HG03457 (cell line): ENCODE results near the gene TMEM132D.

ENCODE experiments used
- ATAC-seq: cut with Tn5 transposase; IDR thresholded peaks from one replicate; pipeline ENCODE4 v1.9.1; 2021; ENCODE audit warnings: moderate number of reproducible peaks; ENCODE audit not compliant: unreplicated experiment

The TMEM132D gene

DNA sequence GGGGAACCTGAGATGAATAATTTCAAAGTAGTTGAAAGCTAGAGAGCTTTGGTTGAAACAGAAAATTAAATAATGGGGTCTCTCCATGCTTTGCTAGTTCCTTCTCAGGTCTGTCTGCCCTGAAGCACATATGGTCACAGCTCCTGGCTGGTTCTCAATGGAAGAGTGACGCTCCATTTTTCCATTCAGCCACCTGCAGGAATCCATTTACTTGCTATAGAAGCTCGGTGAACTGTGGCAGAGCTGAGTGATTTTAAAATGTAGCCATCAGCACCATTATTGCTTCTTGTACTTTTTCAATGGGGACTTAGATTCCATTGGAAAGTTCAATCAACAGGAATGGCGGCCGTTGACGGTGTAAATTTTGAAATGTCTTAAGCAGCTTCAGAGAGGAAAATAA lies 525.3 kb downstream of the TMEM132D start:
- ATAC-seq = no peak

GRCh38 chr12:129373746-129374145 lies 530.1 kb downstream of the TMEM132D start:
- ATAC-seq = no peak

GRCh38 chr12:129372876-129373275 lies 530.9 kb downstream of the TMEM132D start:
- ATAC-seq = no peak

GRCh38 chr12:129372348-129372747 lies 531.5 kb downstream of the TMEM132D start:
- ATAC-seq = no peak

DNA sequence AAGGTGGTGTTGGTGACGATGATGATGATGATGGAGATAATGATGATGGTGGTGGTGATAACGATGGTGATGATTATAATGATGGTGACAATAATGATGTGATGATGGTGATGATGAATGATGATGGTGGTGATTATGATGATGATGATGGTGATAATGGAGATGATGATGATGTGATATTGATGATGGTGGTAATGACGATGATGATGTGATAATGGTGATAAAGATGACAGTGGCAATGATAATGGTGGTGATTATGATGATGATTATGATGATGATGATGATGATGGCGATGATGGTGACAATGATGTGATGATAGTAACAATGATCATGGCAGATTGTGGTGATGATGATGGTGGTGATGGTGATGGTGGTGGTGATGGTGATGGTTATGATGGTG lies 532.6 kb downstream of the TMEM132D start:
- no peak for ATAC-seq

- no peak for ATAC-seq
These were observed 537.2 kb downstream of the TMEM132D start for GRCh38 chr12:129366656-129367055.

GRCh38 chr12:129363041-129363440 lies 540.8 kb downstream of the TMEM132D start:
- no peak for ATAC-seq

- no peak for ATAC-seq
These were observed 546.6 kb downstream of the TMEM132D start for GRCh38 chr12:129357233-129357632.

DNA sequence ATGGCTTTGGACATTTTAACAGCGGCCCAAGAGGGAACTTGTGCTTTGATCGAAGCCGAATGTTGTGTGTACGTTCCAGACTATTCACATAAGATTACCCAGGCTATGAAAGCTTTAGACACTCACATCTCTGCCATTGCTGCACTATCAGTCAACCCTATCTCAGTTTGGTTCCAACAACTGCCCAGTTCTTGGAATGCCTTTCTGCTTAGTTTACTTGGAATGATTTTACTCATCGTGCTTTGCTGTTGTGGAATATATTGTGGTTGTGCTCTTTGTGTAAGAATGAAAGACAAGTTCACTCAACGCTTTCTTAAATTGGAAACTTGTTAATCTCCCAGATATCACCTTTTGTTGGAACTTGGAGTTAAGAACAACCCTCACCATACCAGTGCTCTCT lies 552.3 kb downstream of the TMEM132D start:
- no peak for ATAC-seq

DNA sequence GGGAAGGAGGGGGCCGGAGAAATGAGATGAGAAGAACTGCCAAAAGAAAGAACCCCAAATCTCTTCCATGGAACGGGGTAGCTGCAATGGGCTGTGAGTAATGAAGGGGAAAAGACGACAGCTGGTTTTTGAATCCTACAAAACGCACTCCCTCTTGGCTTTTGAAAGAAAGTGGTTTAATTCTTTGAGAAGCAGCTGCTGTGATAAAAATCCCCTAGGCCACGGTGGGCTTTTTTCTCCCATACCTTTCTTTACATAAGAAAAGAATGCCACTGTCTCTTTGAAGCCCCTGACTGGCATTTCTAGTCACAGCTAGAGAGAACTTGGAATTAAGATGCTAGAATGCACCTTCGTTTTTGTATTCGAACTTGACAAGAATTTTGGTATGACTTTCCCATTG lies 564.5 kb downstream of the TMEM132D start:
- no peak for ATAC-seq

DNA sequence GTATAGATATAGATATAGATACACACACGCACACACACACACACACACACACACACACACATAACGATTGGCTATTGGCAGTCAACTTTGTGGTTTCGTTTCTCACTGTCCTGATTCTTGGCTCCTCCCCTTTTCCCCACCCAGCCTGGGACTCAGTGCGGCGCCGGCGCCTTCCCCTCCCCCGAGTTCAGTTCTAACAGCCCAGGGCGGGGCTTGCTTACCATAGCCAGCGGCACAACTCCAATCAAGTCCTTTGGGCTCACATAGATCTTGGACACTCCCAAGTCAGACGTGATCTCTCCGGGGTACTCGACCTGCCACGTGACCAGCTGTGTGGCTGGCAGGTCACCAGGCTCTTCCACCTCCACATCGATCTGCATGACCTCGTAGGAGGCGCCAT lies 566.4 kb downstream of the TMEM132D start:
- ATAC-seq = no peak

DNA sequence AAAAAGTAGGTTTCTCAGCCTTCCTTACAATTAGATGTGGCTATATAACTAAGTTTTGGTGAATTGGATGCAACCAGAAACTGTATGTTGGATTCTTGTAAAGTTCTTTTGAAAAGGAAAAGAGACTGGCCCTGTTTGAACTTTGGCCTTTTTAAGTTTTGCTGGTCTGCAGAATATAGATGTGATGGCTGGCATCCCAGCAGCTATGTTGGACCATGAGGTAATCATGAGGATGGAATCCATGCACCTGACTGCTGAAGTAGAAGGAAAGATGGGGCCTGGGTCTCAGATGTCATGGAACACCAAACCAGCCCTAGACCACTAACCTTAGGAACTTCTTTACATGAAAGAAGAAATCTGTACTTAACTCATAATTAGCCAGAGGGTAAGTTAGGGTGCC lies 568.1 kb downstream of the TMEM132D start:
- no peak for ATAC-seq

DNA sequence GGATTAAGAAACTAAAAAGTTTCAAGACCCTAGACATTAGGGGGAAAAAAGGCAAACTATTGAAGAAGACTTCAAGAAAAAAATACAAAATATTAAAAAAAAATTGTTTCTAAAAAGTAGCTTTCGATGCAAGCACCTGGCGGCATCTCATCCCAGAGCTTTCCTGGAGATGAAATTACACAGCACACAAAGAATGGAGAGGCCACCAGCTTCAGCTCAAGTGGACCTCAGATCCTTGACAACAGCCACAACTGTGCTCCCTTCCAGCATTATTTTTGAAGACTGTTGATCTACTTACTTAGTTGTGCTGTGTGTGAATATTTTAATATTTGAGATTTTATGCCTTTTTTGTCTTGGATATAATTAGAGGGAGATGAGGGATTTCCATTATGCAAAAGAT lies 571.5 kb downstream of the TMEM132D start:
- ATAC-seq = no peak

GRCh38 chr12:129331356-129332085 lies 572.3 kb downstream of the TMEM132D start:
- no peak for ATAC-seq

GRCh38 chr12:129328235-129328634 lies 575.6 kb downstream of the TMEM132D start:
- no peak for ATAC-seq

DNA sequence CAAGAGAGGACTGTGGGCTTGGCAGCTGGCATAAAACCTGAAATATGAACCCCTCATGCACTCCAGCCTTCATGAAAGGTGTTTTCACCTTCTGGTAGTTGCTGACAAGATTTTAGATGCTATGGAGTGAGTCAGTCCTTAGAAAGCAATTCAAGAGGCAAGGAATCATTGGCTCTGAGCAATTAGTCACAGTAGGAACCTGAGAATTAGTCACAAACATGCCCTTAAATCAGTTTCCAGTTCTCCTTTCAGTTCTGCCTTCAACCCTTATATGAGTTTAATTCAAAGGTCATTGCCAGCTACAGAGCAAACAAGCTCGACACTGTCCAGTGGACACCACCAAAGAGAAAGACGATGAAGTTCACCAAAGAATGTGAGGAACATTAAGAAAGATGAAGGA lies 578.3 kb downstream of the TMEM132D start:
- no peak for ATAC-seq

- ATAC-seq = no peak
These were observed 591.8 kb downstream of the TMEM132D start for GRCh38 chr12:129312048-129312447.

- no peak for ATAC-seq
These were observed 593.5 kb downstream of the TMEM132D start for GRCh38 chr12:129310346-129310745.

- no peak for ATAC-seq
These were observed 598.0 kb downstream of the TMEM132D start for GRCh38 chr12:129305851-129306250.

DNA sequence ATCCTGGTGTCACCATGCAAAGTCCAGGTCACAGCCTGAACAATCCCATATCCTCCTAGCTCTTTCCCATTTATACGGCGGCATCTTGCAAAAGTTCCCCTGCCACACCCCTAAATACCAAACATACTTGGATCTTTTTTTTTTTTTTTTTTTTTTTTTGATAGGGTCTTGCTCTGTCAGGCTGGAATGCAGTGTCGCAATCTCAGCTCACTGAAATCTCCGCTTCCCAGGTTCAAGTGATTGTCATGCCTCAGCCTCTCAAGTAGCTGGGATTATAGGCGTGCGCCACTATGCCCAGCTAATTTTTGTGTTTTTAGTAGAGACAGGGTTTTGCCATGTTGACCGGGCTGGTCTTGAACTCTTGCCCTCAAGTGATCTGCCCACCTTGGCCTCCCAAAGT lies 599.3 kb downstream of the TMEM132D start:
- ATAC-seq = no peak

DNA sequence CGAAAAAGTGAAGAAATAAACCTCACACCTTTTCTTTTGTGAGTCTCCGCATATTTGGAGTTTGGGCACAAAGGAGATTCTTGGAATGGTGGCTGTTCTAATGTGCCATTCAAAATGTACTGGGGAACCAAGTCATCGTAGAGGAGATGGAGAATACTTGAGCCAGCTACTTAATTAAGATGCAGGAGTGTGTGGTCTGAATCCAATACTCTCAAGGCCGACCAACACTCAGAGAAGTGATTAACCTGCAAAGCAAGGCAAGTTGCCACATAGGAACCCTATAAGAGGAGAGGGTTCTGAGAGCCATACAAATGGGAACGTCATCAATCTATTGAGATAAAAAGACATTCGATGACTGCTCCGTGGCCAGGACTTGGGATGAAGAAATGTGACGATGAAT lies 603.8 kb downstream of the TMEM132D start:
- no peak for ATAC-seq

DNA sequence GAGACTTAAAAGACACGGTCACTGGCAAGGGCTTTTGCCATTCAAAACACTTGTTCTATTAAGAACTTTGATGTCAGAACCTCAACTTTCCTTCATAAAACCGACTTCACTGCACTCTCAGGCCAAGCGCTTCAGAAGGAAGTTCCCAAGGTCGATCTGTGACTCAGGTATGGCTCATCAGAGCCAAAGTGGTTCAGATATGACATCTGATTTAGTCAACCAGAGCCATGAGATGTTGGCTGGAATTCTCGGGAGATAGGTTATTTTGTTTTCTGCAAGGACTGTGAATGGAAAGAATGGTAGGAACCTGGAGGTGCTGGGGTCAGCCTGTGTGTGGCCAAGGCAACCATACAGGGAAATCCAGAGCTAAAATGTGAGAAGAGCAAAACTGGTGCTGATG lies 604.9 kb downstream of the TMEM132D start:
- no peak for ATAC-seq

GRCh38 chr12:129296671-129297070 lies 607.2 kb downstream of the TMEM132D start:
- no peak for ATAC-seq
